Endothelial cell of umbilical vein (primary cell): ENCODE results near the gene EPB41L4B. TPM values are rescaled to one million over a fixed set of nuclear protein-coding genes. Genes with fewer than 3 reads are reported as not detected.

ENCODE experiments used
- BruUV-seq: library from RNA; stranded (reverse); fragments of 400-500 nt; replicated peaks from 2 replicates; lab custom pipeline; 2021; lab: Mats Ljungman, UMichigan
- CTCF ChIA-PET: fragments of 300-600, 350-600 bp; sonication (Branson Sonifier 250); formaldehyde crosslinking; loops from one replicate; lab custom pipeline; 2021; ENCODE audit warnings: antibody characterized with exemption, inconsistent platforms; lab: Charles Lee
- POLR2A ChIA-PET: fragments of 300-600, 350-600 bp; sonication (Branson Sonifier 250); formaldehyde crosslinking; loops from one replicate; lab custom pipeline; 2021; ENCODE audit warnings: antibody characterized with exemption, inconsistent platforms; lab: Charles Lee
- DNase-seq: peaks from one replicate; pipeline ENCODE4 v3.0.0-alpha.2; 2011; ENCODE audit warnings: low read depth, low spot score
- FAIRE-seq: peaks from 2 replicates; lab custom pipeline; 2011; peaks lifted over from hg19 to GRCh38; lab: Jason Lieb, UNC
- H2AFZ ChIP-seq: 2 replicates; pipeline ENCODE4 v1.6.0; 2012; ENCODE audit warnings: low read depth, low read length, control low read depth, inconsistent platforms
- H3K27ac ChIP-seq: 2 replicates; pipeline ENCODE4 v1.5.1; 2011; ENCODE audit warnings: low read depth, mild to moderate bottlenecking, control low read depth, low read length, moderate library complexity; ENCODE audit not compliant: insufficient read depth
- H3K27me3 ChIP-seq, 2 experiments: 2 replicates each; pipeline versions ENCODE4 v1.6.0 to v1.6.1; 2011; ENCODE audit warnings: low read length in 2 of 2, mixed read lengths in 1 of 2; ENCODE audit not compliant: control insufficient read depth in 2 of 2, insufficient read depth in 2 of 2
- H3K36me3 ChIP-seq, 2 experiments: 2 replicates in 1 of 2; 3 replicates in 1 of 2; pipeline ENCODE4 v1.5.1; 2011; ENCODE audit warnings: low read length in 2 of 2, mild to moderate bottlenecking in 1 of 2, moderate library complexity in 1 of 2; ENCODE audit not compliant: control insufficient read depth in 2 of 2, insufficient read depth in 2 of 2; ENCODE audit errors: extremely low read depth in 1 of 2
- H3K4me1 ChIP-seq: 3 replicates; pipeline ENCODE4 v1.5.1; 2011; ENCODE audit warnings: mild to moderate bottlenecking, low read length; ENCODE audit not compliant: control insufficient read depth, insufficient read depth; ENCODE audit errors: extremely low read depth
- H3K4me2 ChIP-seq: 2 replicates; pipeline ENCODE4 v1.6.1; 2011; ENCODE audit warnings: low read length, control low read depth, mixed read lengths; ENCODE audit not compliant: insufficient read depth
- H3K4me3 ChIP-seq, 3 experiments: fragments of 200-600 bp in 1 of 3; sonication (generic), shearing (Covaris generic) in 1 of 3; replicated peaks in 1 of 3; 2 replicates each; pipeline ENCODE4 v1.5.1; 2011 to 2016; ENCODE audit warnings: control low read depth in 3 of 3, low read length in 3 of 3, mild to moderate bottlenecking in 2 of 3, inconsistent platforms in 1 of 3, low read depth in 1 of 3, moderate library complexity in 1 of 3; ENCODE audit not compliant: insufficient read depth in 1 of 3
- H3K79me2 ChIP-seq: 2 replicates; pipeline ENCODE4 v1.6.0; 2012; ENCODE audit warnings: low read length, inconsistent platforms; ENCODE audit not compliant: control insufficient read depth, insufficient read depth
- H3K9ac ChIP-seq: replicated peaks from 2 replicates; pipeline ENCODE3; 2011; ENCODE audit warnings: low read length, control low read depth; ENCODE audit not compliant: insufficient read depth; ENCODE audit errors: extremely low read depth
- H3K9me1 ChIP-seq: replicated peaks from 3 replicates; pipeline ENCODE4 v1.6.0; 2011; ENCODE audit warnings: mild to moderate bottlenecking, low read length; ENCODE audit not compliant: control insufficient read depth, insufficient read depth; ENCODE audit errors: extremely low read depth
- H3K9me3 ChIP-seq: replicated peaks from 2 replicates; pipeline ENCODE4 v1.5.1; 2012; ENCODE audit warnings: low read length, inconsistent platforms; ENCODE audit not compliant: control insufficient read depth, insufficient read depth
- H4K20me1 ChIP-seq: replicated peaks from 2 replicates; pipeline ENCODE3; 2011; ENCODE audit warnings: mild to moderate bottlenecking, low read length; ENCODE audit not compliant: control insufficient read depth, insufficient read depth; ENCODE audit errors: extremely low read depth
- CTCF ChIP-seq, 2 donors: IDR thresholded peaks; 1 replicate in 1 of 2; 2 replicates in 1 of 2; pipeline ENCODE4 v1.5.1; 2011; ENCODE audit warnings: low read length in 2 of 2, mild to moderate bottlenecking in 2 of 2, moderate library complexity in 2 of 2, control low read depth in 1 of 2, inconsistent platforms in 1 of 2, low read depth in 1 of 2; ENCODE audit not compliant: insufficient read depth in 1 of 2; ENCODE audit errors: extremely low read depth in 1 of 2
- EZH2 ChIP-seq: IDR thresholded peaks from 2 replicates; pipeline ENCODE4 v1.6.1; 2012; ENCODE audit warnings: borderline replicate concordance, low read depth, mild to moderate bottlenecking, moderate library complexity, low read length, inconsistent platforms; ENCODE audit not compliant: severe bottlenecking
- FOS ChIP-seq: IDR thresholded peaks from 2 replicates; pipeline ENCODE4 v1.6.1; 2011; ENCODE audit warnings: mild to moderate bottlenecking, low read length, moderate library complexity, borderline replicate concordance; ENCODE audit not compliant: insufficient read depth
- GATA2 ChIP-seq: IDR thresholded peaks from 2 replicates; pipeline ENCODE4 v1.7.0; 2011; ENCODE audit warnings: low read depth, mild to moderate bottlenecking, moderate library complexity, mixed read lengths, low read length; ENCODE audit not compliant: insufficient read length, insufficient read depth
- JUN ChIP-seq: IDR thresholded peaks from 2 replicates; pipeline ENCODE4 v1.6.1; 2011; ENCODE audit warnings: borderline replicate concordance, low read depth; ENCODE audit not compliant: insufficient read length, insufficient read depth
- MAX ChIP-seq: IDR thresholded peaks from 2 replicates; pipeline ENCODE4 v1.6.1; 2011; ENCODE audit not compliant: insufficient read depth, insufficient read length
- POLR2A ChIP-seq: IDR thresholded peaks from 2 replicates; pipeline ENCODE4 v1.6.1; 2012; ENCODE audit warnings: low read depth, mild to moderate bottlenecking, control low read depth, low read length
- POLR2AphosphoS5 ChIP-seq: IDR thresholded peaks from 2 replicates; pipeline ENCODE4 v1.6.1; 2012; ENCODE audit warnings: low read depth, mild to moderate bottlenecking, control low read depth, low read length, moderate library complexity; ENCODE audit not compliant: insufficient read depth
- dilution Hi-C: fragments of 300-500 bp; cut with MboI; formaldehyde crosslinking; loops from one replicate; pipeline ENCODE4 v1.15.0; 2019; ENCODE audit warnings: low sequenced_read_pairs; ENCODE audit not compliant: extremely low pct_ligation_motif_present
- intact Hi-C: fragments of 100-400 bp; cut with micrococcal nuclease; formaldehyde crosslinking; loops from one replicate; pipeline ENCODE4 v1.10.0; 2022
- polyA plus RNA-seq, 4 experiments: library from polyadenylated mRNA; depleted of rRNA in 3 of 4; stranded (reverse) in 3 of 4; unstranded in 1 of 4; fragments of >200 nt; gene quantifications; 2 replicates each; pipeline versions ENCODE4 v1.2.1 to v1.2.3, GENCODE V29; 2011 to 2012; ENCODE audit warnings: missing spikeins in 1 of 4
- total RNA-seq: library from RNA; stranded (reverse); gene quantifications from 2 replicates; pipeline ENCODE4 v1.2.3, GENCODE V29; 2021

Gene EPB41L4B
- total and polyA plus RNA-seq, 2 donors (not counting 3 experiments of a cell fraction or from before 2014, with no cell fraction given): 0.10 to 0.15 TPM

- BruUV-seq: no TSS peak
- H3K27me3 ChIP-seq: peaks cover 0 to 3% of the 10 kb centered on the region in 2 experiments
- no peak overlapping the region for H3K4me2 ChIP-seq
- H3K9me3 ChIP-seq: no peaks in the 10 kb centered on the region
- H4K20me1 ChIP-seq: no peaks in the 10 kb centered on the region
- ChIA-PET POLR2A (no interaction called here), CTCF (no interaction called here)
- dilution Hi-C loops: no loop called here
- intact Hi-C loops: no loop called here
- H3K4me1 ChIP-seq: no peaks in the 10 kb centered on the region
- no peak overlapping the region for H3K27ac ChIP-seq
- no peak overlapping the region for H2AFZ ChIP-seq
- no peak for DNase-seq
- no peak for TF ChIP-seq CTCF (IDR thresholded peaks at IDR 0.05; ENCODE audit: extremely low read depth in 1 of 2, insufficient read depth in 1 of 2, low read depth in 1 of 2, low read length in 2 of 2)
- no peak for TF ChIP-seq MAX
- no peak for TF ChIP-seq EZH2
- H3K79me2 ChIP-seq: no peaks in the 10 kb centered on the region
- no peak overlapping the region for H3K9ac ChIP-seq
- no peak overlapping the region for H3K4me3 ChIP-seq
- no peaks in the 10 kb centered on the region for H3K9me1 ChIP-seq
- no peak for FAIRE-seq
- H3K36me3 ChIP-seq: no peaks in the 10 kb centered on the region
Measured at GRCh38 chr9:109258481-109259302, 62.2 kb downstream of the EPB41L4B start.

DNA sequence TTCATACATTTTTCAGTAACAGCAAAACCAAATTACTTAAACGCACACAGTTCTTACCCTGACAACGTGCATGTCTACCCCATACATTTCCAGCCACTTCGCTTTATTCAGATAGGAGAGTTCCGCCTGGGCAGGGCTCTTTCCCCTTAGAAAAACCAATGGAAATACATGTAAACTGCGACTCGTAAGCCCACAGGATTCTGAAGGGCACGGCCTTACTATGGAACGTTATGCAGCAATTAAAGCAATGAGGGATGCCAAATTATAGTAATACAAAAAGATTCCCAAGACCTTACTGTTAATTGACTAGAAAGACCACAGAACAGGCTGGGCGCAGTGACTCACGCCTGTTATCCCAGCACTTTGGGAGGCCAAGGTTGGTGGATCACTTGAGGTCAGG is 64.5 kb downstream of the EPB41L4B start:
- dilution Hi-C loops: no loop called here

More for the DNA sequence above, 64.5 kb downstream of the EPB41L4B start:
- Histone ChIP-seq H3K4me2 (no peak overlapping the region), H3K27ac (no peak overlapping the region), H2AFZ (no peak overlapping the region), H3K27me3 (peaks cover 0 to 3% of the 10 kb centered on the region in 2 experiments), H3K79me2 (no peaks in the 10 kb centered on the region), H3K9me1 (no peaks in the 10 kb centered on the region), H3K36me3 (no peaks in the 10 kb centered on the region), H3K9me3 (no peaks in the 10 kb centered on the region), H3K9ac (no peak overlapping the region), H4K20me1 (no peaks in the 10 kb centered on the region), H3K4me1 (peaks cover 5% of the 10 kb centered on the region), H3K4me3 (no peak overlapping the region)
- ChIA-PET CTCF (interaction anchor here (1.4 kb wide), 1 partner anchor 11 kb away, joined by 4 read pairs; no protein-coding TSS in a partner anchor), POLR2A (no interaction called here)
- TF ChIP-seq GATA2: no peak
- TF ChIP-seq POLR2AphosphoS5: no peak
- no peak for TF ChIP-seq JUN
- TF ChIP-seq MAX: no peak
- TF ChIP-seq POLR2A: no peak
- TF ChIP-seq EZH2: no peak
- TF ChIP-seq FOS: no peak
- FAIRE-seq: no peak
- no peak for DNase-seq
- BruUV-seq: no TSS peak
- intact Hi-C loops: no loop called here
